H9 (cell line): Measurements from ENCODE around the gene LATS2. TPM values are rescaled to one million over a fixed set of nuclear protein-coding genes. Genes with fewer than 3 reads are reported as not detected.
A peak's percentile ranks its signal among the peaks of the same experiment; 100 is the strongest.

Experiments
- DNase-seq: peaks from one replicate; pipeline ENCODE4 v3.0.0-alpha.2; 2017
- H2AFZ ChIP-seq: one replicate; pipeline ENCODE4 v1.6.1; 2013; ENCODE audit warnings: mild to moderate bottlenecking, low read length, control low read depth, moderate library complexity
- H2AK5ac ChIP-seq: 2 replicates; pipeline ENCODE4 v1.6.1; 2013; ENCODE audit warnings: low read length, control low read depth, mixed read lengths; ENCODE audit not compliant: insufficient read length
- H2BK120ac ChIP-seq: one replicate; pipeline ENCODE4 v1.6.1; 2013; ENCODE audit warnings: low read depth, mild to moderate bottlenecking, low read length, control low read depth, inconsistent platforms; ENCODE audit not compliant: poor library complexity, severe bottlenecking
- H2BK12ac ChIP-seq: 2 replicates; pipeline ENCODE4 v1.6.1; 2013; ENCODE audit warnings: low read length, control low read depth, mixed read lengths, low read depth; ENCODE audit not compliant: insufficient read length
- H2BK15ac ChIP-seq: 2 replicates; pipeline ENCODE4 v1.6.1; 2013; ENCODE audit warnings: low read depth, low read length, control low read depth
- H2BK20ac ChIP-seq: one replicate; pipeline ENCODE4 v1.6.1; 2013; ENCODE audit warnings: low read depth, mild to moderate bottlenecking, low read length, control low read depth, inconsistent platforms; ENCODE audit not compliant: poor library complexity, severe bottlenecking
- H2BK5ac ChIP-seq: 2 replicates; pipeline ENCODE4 v1.6.1; 2013; ENCODE audit warnings: low read length, control low read depth, mixed read lengths; ENCODE audit not compliant: insufficient read length
- H3K14ac ChIP-seq: 2 replicates; pipeline ENCODE4 v1.6.1; 2013; ENCODE audit warnings: low read length, control low read depth; ENCODE audit not compliant: insufficient read depth
- H3K18ac ChIP-seq: 2 replicates; pipeline ENCODE4 v1.6.1; 2013; ENCODE audit warnings: low read depth, mild to moderate bottlenecking, mixed read lengths, low read length, control low read depth; ENCODE audit not compliant: insufficient read length
- H3K23ac ChIP-seq: 2 replicates; pipeline ENCODE4 v1.6.1; 2013; ENCODE audit warnings: low read length, control low read depth, mixed read lengths, low read depth; ENCODE audit not compliant: insufficient read length
- H3K23me2 ChIP-seq: 2 replicates; pipeline ENCODE4 v1.6.1; 2013; ENCODE audit warnings: low read depth, mild to moderate bottlenecking, mixed read lengths, low read length, control low read depth; ENCODE audit not compliant: insufficient read length, poor library complexity, severe bottlenecking
- H3K27ac ChIP-seq: 2 replicates; pipeline ENCODE4 v1.5.1; 2013; ENCODE audit warnings: low read length, control low read depth, mixed read lengths, low read depth; ENCODE audit not compliant: insufficient read length
- H3K27me3 ChIP-seq: 2 replicates; pipeline ENCODE4 v1.6.1; 2013; ENCODE audit warnings: low read length, control low read depth, inconsistent platforms; ENCODE audit not compliant: insufficient read depth
- H3K4ac ChIP-seq: 2 replicates; pipeline ENCODE4 v1.6.1; 2013; ENCODE audit warnings: low read depth, mild to moderate bottlenecking, control low read depth, inconsistent platforms, low read length, moderate library complexity
- H3K4me1 ChIP-seq: 2 replicates; pipeline ENCODE4 v1.6.1; 2013; ENCODE audit warnings: low read length, control low read depth, inconsistent platforms; ENCODE audit not compliant: insufficient read depth
- H3K4me2 ChIP-seq: 2 replicates; pipeline ENCODE4 v1.6.1; 2013; ENCODE audit warnings: low read length, control low read depth, mixed read lengths; ENCODE audit not compliant: insufficient read length, insufficient read depth
- H3K56ac ChIP-seq: 2 replicates; pipeline ENCODE4 v1.6.1; 2013; ENCODE audit warnings: low read depth, mild to moderate bottlenecking, mixed read lengths, low read length, control low read depth; ENCODE audit not compliant: insufficient read length
- H3K79me1 ChIP-seq: 2 replicates; pipeline ENCODE4 v1.6.1; 2013; ENCODE audit warnings: low read depth, mild to moderate bottlenecking, moderate library complexity, low read length, control low read depth, inconsistent platforms; ENCODE audit not compliant: insufficient read depth, poor library complexity, severe bottlenecking
- H3K79me2 ChIP-seq: 2 replicates; pipeline ENCODE4 v1.6.1; 2013; ENCODE audit warnings: low read length, control low read depth, inconsistent platforms; ENCODE audit not compliant: insufficient read depth
- H3K9ac ChIP-seq: 2 replicates; pipeline ENCODE4 v1.6.1; 2013; ENCODE audit warnings: low read length, control low read depth, mixed read lengths; ENCODE audit not compliant: insufficient read length; ENCODE audit errors: extremely low read depth
- H3K9me3 ChIP-seq: one replicate; pipeline ENCODE4 v1.6.1; 2013; ENCODE audit warnings: low read depth, low read length, inconsistent platforms; ENCODE audit not compliant: control insufficient read depth
- H3T11ph ChIP-seq: one replicate; pipeline ENCODE4 v1.6.1; 2013; ENCODE audit warnings: mild to moderate bottlenecking, low read length, control low read depth, inconsistent platforms
- H4K20me1 ChIP-seq: one replicate; pipeline ENCODE4 v1.6.1; 2013; ENCODE audit not compliant: control insufficient read depth, insufficient read length, insufficient read depth
- H4K5ac ChIP-seq: 2 replicates; pipeline ENCODE4 v1.6.1; 2013; ENCODE audit warnings: low read depth, mild to moderate bottlenecking, mixed read lengths, low read length, control low read depth; ENCODE audit not compliant: insufficient read length
- H4K8ac ChIP-seq: replicated peaks from 2 replicates; pipeline ENCODE4 v1.6.1; 2013; ENCODE audit warnings: low read length, control low read depth, mixed read lengths, low read depth; ENCODE audit not compliant: insufficient read length
- H4K91ac ChIP-seq: 2 replicates; pipeline ENCODE4 v1.6.1; 2013; ENCODE audit warnings: low read depth, mild to moderate bottlenecking, moderate library complexity, mixed read lengths, low read length, control low read depth; ENCODE audit not compliant: insufficient read length
- H3K27ac Mint-ChIP-seq, 3 experiments: 2 replicates in 2 of 3; 3 replicates in 1 of 3; pipeline ENCODE4 v1.8.0; 2020 to 2021; ENCODE audit warnings: mixed read lengths in 3 of 3, mild to moderate bottlenecking in 1 of 3, moderate library complexity in 1 of 3
- H3K27me3 Mint-ChIP-seq: 2 replicates; pipeline ENCODE4 v1.8.0; 2021; ENCODE audit warnings: low read depth, mild to moderate bottlenecking, moderate library complexity, mixed read lengths
- H3K36me3 Mint-ChIP-seq, 3 experiments: 2 replicates in 2 of 3; 3 replicates in 1 of 3; pipeline ENCODE4 v1.8.0; 2020 to 2021; ENCODE audit warnings: low read depth in 3 of 3, mixed read lengths in 3 of 3; ENCODE audit not compliant: insufficient read depth in 1 of 3
- H3K4me1 Mint-ChIP-seq, 2 experiments: 2 replicates each; pipeline ENCODE4 v1.8.0; 2020; ENCODE audit warnings: mixed read lengths in 2 of 2
- H3K4me3 Mint-ChIP-seq, 2 experiments: 2 replicates in 1 of 2; 3 replicates in 1 of 2; pipeline ENCODE4 v1.8.0; 2020 to 2021; ENCODE audit warnings: mild to moderate bottlenecking in 2 of 2, mixed read lengths in 2 of 2, moderate library complexity in 1 of 2
- H3K9me3 Mint-ChIP-seq, 2 experiments: 2 replicates in 1 of 2; 3 replicates in 1 of 2; pipeline ENCODE4 v1.8.0; 2020; ENCODE audit warnings: mild to moderate bottlenecking in 2 of 2, mixed read lengths in 2 of 2, moderate library complexity in 1 of 2
- CTCF ChIP-seq: fragments of 200-600 bp; sonication (generic); conservative IDR thresholded peaks from 3 replicates; pipeline ENCODE4 v1.8.0; 2021; ENCODE audit warnings: antibody characterized with exemption, mild to moderate bottlenecking
- WGBS: extraction: QIAGEN DNeasy Blood & Tissue Kit; methylation state at CpG from one replicate; pipeline ENCODE4 v1.1.7; 2013; ENCODE audit warnings: missing lambda C conversion rate, low lambda C conversion rate, mixed read lengths; ENCODE audit not compliant: insufficient read length; ENCODE audit errors: extremely low coverage; 5-methylcytosine and 5-hydroxymethylcytosine counted together
- total RNA-seq: library from RNA; stranded (reverse); gene quantifications from 2 replicates; pipeline ENCODE4 v1.2.1, GENCODE V29; 2021

The LATS2 gene
- total RNA-seq, 1 experiment from 2014 or later = 20.0 TPM

GRCh38 chr13:20974981-20975585 is 86.3 kb downstream of the LATS2 start:
- H3K18ac ChIP-seq = no peak overlapping the region
- WGBS = no CpG with 5 or more reads among the region's 20 CpGs
- no peaks in the 10 kb centered on the region for H3K79me1 ChIP-seq
- no peak overlapping the region for H3K4me3 Mint-ChIP-seq
- H3K4ac ChIP-seq = no peak overlapping the region
- H4K20me1 ChIP-seq = no peaks in the 10 kb centered on the region
- H2AK5ac ChIP-seq = no peak overlapping the region
- H4K5ac ChIP-seq = no peak overlapping the region
- H3K4me1 Mint-ChIP-seq = no peaks in the 10 kb centered on the region
- no peak overlapping the region for H3K9ac ChIP-seq
- no peaks in the 10 kb centered on the region for H3K4me1 ChIP-seq
- no peaks in the 10 kb centered on the region for H3K79me2 ChIP-seq
- no peak overlapping the region for H3K4me2 ChIP-seq
- no peaks in the 10 kb centered on the region for H3K27me3 Mint-ChIP-seq
- no peak overlapping the region for H2BK5ac ChIP-seq
- no peak overlapping the region for H3T11ph ChIP-seq
- peaks cover 16 to 61% (median 55%) of the 10 kb centered on the region in 3 experiments; a peak in 6 of 7 replicates for H3K36me3 Mint-ChIP-seq
- no peak overlapping the region for H3K56ac ChIP-seq
- H3K14ac ChIP-seq = no peak overlapping the region
- H4K8ac ChIP-seq = no peak overlapping the region
- peaks cover 3 to 4% of the 10 kb centered on the region in 2 experiments; a peak in 2 of 5 replicates for H3K9me3 Mint-ChIP-seq
- no peak overlapping the region for H2BK15ac ChIP-seq
- H3K27ac ChIP-seq = no peak overlapping the region
- no peak overlapping the region for H3K23ac ChIP-seq
- peak overlapping the region in 1 of 3 experiments; percentile 24; a peak in 1 of 7 replicates for H3K27ac Mint-ChIP-seq
- H2BK20ac ChIP-seq = no peak overlapping the region
- DNase-seq = no peak
- no peak for TF ChIP-seq CTCF
- no peaks in the 10 kb centered on the region for H3K23me2 ChIP-seq
- H4K91ac ChIP-seq = no peak overlapping the region
- no peaks in the 10 kb centered on the region for H3K27me3 ChIP-seq
- no peaks in the 10 kb centered on the region for H3K9me3 ChIP-seq
- no peak overlapping the region for H2AFZ ChIP-seq
- H2BK120ac ChIP-seq = no peak overlapping the region
- H2BK12ac ChIP-seq = no peak overlapping the region
